ENCODE data around the gene CD3G.

The CD3G gene

DNA sequence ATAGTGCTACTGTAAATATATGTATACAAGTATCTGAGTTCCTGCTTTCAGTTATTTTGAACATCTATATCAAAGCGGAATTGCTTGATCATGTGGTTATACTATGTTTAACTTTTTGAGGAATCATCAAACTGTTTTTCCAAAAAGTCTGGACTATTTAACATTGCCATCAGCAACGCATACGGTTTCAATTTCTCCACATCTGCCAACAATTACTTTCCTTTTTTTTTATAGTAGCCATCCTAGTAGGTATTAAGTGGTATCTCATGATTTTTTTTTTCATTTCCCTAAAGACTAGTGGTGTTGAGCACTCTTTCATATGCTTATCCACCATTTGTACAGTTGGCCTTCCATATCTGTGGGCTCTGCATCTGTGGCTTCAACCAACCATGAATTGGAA lies 13.9 kb downstream of the CD3G start:
- TF ChIP-seq FOXP2 (optimal IDR thresholded peaks at IDR 0.05; ENCODE audit: borderline replicate concordance, extremely low read depth, extremely low read length, insufficient read depth): no peak
- no peak for TF ChIP-seq POLR2AphosphoS5 (IDR thresholded peaks at IDR 0.05; ENCODE audit: low read depth, low read length)
- TF ChIP-seq TAF1 (IDR thresholded peaks at IDR 0.05; ENCODE audit: borderline replicate concordance, insufficient read depth, low read length): no peak
- no peak for TF ChIP-seq SIN3A (IDR thresholded peaks at IDR 0.05; ENCODE audit: borderline replicate concordance, insufficient read depth, low read length)
- TF ChIP-seq, protein P1, sequence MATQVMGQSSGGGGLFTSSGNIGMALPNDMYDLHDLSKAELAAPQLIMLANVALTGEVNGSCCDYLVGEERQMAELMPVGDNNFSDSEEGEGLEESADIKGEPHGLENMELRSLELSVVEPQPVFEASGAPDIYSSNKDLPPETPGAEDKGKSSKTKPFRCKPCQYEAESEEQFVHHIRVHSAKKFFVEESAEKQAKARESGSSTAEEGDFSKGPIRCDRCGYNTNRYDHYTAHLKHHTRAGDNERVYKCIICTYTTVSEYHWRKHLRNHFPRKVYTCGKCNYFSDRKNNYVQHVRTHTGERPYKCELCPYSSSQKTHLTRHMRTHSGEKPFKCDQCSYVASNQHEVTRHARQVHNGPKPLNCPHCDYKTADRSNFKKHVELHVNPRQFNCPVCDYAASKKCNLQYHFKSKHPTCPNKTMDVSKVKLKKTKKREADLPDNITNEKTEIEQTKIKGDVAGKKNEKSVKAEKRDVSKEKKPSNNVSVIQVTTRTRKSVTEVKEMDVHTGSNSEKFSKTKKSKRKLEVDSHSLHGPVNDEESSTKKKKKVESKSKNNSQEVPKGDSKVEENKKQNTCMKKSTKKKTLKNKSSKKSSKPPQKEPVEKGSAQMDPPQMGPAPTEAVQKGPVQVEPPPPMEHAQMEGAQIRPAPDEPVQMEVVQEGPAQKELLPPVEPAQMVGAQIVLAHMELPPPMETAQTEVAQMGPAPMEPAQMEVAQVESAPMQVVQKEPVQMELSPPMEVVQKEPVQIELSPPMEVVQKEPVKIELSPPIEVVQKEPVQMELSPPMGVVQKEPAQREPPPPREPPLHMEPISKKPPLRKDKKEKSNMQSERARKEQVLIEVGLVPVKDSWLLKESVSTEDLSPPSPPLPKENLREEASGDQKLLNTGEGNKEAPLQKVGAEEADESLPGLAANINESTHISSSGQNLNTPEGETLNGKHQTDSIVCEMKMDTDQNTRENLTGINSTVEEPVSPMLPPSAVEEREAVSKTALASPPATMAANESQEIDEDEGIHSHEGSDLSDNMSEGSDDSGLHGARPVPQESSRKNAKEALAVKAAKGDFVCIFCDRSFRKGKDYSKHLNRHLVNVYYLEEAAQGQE (IDR thresholded peaks at IDR 0.05; ENCODE audit: insufficient read depth in 1 of 2, low read depth in 2 of 2, low read length in 2 of 2): no peak

DNA sequence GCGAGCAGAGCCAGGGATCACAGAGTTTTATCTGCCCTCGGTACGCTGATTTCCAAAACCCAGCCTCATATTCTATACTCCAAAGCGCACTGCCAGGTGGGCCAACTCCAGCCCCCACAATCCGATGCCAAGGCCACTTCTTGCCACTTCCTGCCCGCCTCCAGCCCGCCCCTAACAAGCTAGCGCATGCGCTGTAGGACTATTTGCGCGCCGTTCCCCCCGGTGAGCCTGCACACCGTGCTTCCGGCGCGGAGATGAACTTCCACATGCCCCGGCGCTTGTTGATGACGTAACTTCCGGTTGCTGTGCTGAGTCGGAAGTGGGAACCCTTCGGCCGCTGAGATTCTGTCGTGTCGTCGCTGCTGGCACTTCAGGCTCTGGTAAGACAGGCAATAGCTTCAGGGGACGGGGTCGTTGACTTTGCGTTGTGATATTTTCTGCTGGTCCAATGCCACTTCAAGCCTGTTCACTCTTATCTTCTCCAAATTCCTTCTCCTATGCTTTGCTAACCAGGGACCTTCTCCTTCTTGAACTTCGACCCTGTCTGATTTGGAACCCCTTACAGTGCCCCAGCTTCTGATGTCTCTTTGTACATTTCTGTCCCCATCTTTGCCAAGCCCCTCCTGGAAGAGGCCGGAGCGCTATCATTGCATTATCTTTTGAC lies 15.3 kb downstream of the CD3G start, which contains the start of gene UBE4A:
UBE4A (plus strand) TSS at position 306 of the 664 bp plus-strand sequence. CDS start 5,481 bp downstream, outside the sequence.
- TF ChIP-seq, protein P1 (IDR thresholded peaks at IDR 0.05; ENCODE audit: insufficient read depth in 1 of 2, low read depth in 2 of 2, low read length in 2 of 2): 0 out of 4 replicates have a peak, but pooled peaks of 1 of the 2 experiments have one; percentile 36
- TF ChIP-seq SIN3A (IDR thresholded peaks at IDR 0.05; ENCODE audit: borderline replicate concordance, insufficient read depth, low read length) (peak; percentile 48; the same call in 1 of the 2 replicates), FOXP2 (optimal IDR thresholded peaks at IDR 0.05; ENCODE audit: borderline replicate concordance, extremely low read depth, extremely low read length, insufficient read depth) (peak; percentile 80), TAF1 (IDR thresholded peaks at IDR 0.05; ENCODE audit: borderline replicate concordance, insufficient read depth, low read length) (peak; percentile 89; the same call in 1 of the 2 replicates), POLR2AphosphoS5 (IDR thresholded peaks at IDR 0.05; ENCODE audit: low read depth, low read length) (peak; percentile 98)

DNA sequence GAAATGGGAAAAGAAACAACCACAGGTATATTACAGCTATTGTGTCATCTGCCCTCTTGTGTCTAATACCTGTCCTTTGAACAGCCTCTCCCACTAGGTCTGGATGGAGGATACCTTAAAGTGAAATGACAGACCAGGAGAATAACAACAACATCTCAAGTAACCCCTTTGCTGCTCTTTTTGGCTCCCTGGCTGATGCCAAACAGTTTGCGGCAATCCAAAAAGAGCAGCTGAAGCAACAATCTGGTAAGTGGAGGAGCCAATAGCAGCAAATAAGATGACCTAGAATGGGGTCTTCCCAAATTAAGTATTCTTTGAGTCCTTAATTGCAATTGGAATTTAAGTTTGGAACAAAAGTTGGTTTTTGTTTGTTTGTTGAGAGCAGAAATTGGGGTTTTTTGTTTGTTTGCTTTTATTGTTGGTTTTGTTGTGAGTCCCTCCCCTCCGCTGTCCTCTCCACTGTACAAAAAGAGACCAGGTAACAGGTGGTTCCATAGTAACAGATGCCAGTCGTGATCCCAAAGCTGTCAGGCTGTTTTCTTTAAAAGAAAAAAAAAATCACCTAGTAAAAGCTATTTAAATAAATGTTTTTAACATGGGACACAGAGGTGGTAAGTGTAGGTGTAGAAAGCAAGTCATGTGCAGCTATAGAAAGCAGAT lies 20.9 kb downstream of the CD3G start:
- TF ChIP-seq TAF1 (IDR thresholded peaks at IDR 0.05; ENCODE audit: borderline replicate concordance, insufficient read depth, low read length): no peak
- TF ChIP-seq, protein P1 (IDR thresholded peaks at IDR 0.05; ENCODE audit: insufficient read depth in 1 of 2, low read depth in 2 of 2, low read length in 2 of 2): no peak
- no peak for TF ChIP-seq FOXP2 (optimal IDR thresholded peaks at IDR 0.05; ENCODE audit: borderline replicate concordance, extremely low read depth, extremely low read length, insufficient read depth)
- TF ChIP-seq SIN3A (IDR thresholded peaks at IDR 0.05; ENCODE audit: borderline replicate concordance, insufficient read depth, low read length): no peak
- TF ChIP-seq POLR2AphosphoS5 (IDR thresholded peaks at IDR 0.05; ENCODE audit: low read depth, low read length): no peak

DNA sequence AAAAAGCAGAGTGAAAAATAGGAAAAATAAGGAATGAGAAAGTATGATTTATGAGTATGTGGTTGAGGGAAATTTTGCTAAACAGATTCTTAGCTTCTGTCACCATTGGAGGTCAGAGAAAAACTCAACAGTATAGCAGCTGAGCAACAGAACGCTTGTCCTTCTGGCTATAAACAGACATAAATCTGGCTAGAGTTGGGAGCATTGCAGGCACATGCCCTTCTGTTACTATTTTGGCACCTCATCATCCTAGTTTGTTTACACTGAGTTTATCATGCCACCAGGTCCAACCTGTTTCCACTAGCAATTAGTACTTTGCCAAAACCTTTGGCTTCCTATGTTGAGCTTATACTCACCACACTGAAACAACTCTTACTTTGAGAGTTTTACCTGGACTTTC lies 22.1 kb downstream of the CD3G start:
- TF ChIP-seq FOXP2 (optimal IDR thresholded peaks at IDR 0.05; ENCODE audit: borderline replicate concordance, extremely low read depth, extremely low read length, insufficient read depth): no peak
- TF ChIP-seq POLR2AphosphoS5 (IDR thresholded peaks at IDR 0.05; ENCODE audit: low read depth, low read length): no peak
- no peak for TF ChIP-seq TAF1 (IDR thresholded peaks at IDR 0.05; ENCODE audit: borderline replicate concordance, insufficient read depth, low read length)
- TF ChIP-seq SIN3A (IDR thresholded peaks at IDR 0.05; ENCODE audit: borderline replicate concordance, insufficient read depth, low read length): no peak
- TF ChIP-seq, protein P1 (IDR thresholded peaks at IDR 0.05; ENCODE audit: insufficient read depth in 1 of 2, low read depth in 2 of 2, low read length in 2 of 2): no peak
